HG03139 (cell line): ENCODE data around the gene SERPINC1.
"Not testable (repeated sequence)": the region's sequence is repeated elsewhere in the genome, so short reads cannot be mapped to it uniquely, and the experiment has no call there.

Experiments used
- ATAC-seq: cut with Tn5 transposase; IDR thresholded peaks from one replicate; pipeline ENCODE4 v1.9.1; 2021; ENCODE audit not compliant: unreplicated experiment

The SERPINC1 gene

GRCh38 chr1:173893611-173894010 lies 23.5 kb downstream of the SERPINC1 start:
- no peak for ATAC-seq

GRCh38 chr1:173889885-173890284 lies 27.2 kb downstream of the SERPINC1 start:
- no peak for ATAC-seq

GRCh38 chr1:173888749-173889148 lies 28.4 kb downstream of the SERPINC1 start:
- ATAC-seq: no peak

GRCh38 chr1:173887627-173888026 lies 29.5 kb downstream of the SERPINC1 start:
- no peak for ATAC-seq

- no peak for ATAC-seq
Observed at GRCh38 chr1:173886746-173887611, 30.1 kb downstream of the SERPINC1 start.

GRCh38 chr1:173884701-173885100 lies 32.4 kb downstream of the SERPINC1 start:
- no peak for ATAC-seq

DNA sequence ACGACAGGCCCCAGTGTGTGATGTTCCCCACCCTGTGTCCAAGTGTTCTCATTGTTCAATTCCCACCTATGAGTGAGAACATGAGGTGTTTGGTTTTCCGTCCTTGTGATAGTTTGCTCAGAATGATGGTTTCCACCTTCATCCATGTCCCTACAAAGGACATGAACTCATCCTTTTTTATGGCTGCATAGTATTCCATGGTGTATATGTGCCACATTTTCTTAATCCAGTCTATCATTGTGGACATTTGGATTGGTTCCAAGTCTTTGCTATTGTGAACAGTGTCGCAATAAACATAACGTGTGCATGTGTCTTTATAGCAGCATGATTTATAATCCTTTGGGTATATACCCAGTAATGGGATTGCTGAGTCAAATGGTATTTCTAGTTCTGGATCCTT lies 36.0 kb downstream of the SERPINC1 start:
- ATAC-seq: not testable (repeated sequence)

DNA sequence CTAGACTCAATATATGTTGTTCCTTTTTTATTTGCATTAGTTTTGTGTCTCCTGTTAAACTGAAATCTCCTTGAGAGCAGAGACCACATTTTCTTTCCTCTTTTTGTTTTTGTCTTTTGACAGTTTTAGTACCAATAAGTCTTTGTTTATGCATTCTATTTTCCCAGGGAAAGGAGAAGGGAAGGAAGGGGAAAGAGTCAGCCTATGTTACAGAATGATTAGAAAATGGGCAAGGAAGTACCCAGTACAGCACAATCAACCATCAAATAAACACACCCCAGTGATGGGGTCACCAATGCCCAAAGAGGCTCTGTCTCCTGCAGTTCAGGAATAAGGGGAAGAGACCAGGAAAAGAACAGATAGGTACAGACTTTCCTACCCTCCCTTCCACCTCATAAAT lies 38.9 kb downstream of the SERPINC1 start:
- no peak for ATAC-seq

DNA sequence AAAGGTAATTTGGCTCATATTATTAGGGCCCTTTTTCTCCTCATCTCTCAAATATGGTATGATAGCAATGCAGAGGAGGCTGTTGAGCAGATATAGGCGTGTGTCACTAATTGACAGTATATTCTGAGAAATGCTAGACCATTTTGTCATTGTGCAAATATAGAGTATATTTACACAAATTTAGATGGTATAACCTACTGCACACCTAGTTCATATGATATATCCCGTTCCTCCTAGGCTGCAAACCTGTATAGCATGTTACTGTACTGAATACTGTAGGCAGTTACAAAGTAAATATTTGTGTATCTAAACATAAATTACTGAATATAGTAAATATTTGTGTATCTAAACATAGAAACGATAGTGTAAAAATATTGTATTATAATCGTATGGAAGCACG lies 40.4 kb downstream of the SERPINC1 start:
- no peak for ATAC-seq

GRCh38 chr1:173871500-173871899 lies 45.6 kb downstream of the SERPINC1 start:
- no peak for ATAC-seq

DNA sequence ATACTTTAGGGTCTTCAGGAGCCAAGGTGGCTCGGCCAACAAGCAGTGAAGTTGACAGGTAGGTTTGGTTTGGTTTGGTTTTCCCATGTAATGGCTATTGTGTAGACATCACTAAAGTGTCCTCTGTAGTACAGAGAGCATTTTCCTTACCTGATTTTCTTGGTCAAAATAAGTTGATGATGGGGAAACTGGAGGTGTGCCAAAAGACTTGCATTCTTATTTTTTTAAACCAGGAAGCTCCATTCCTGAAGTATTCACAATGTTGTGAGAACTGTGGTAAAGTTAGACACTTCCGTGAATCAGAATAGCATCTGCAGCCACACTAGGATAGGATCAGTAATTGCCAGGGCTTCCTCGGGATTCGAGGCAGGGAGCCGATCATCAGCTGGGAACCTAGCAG lies 46.0 kb downstream of the SERPINC1 start:
- no peak for ATAC-seq

GRCh38 chr1:173870252-173871075 lies 46.7 kb downstream of the SERPINC1 start:
- no peak for ATAC-seq

GRCh38 chr1:173869021-173869359 lies 48.1 kb downstream of the SERPINC1 start:
- ATAC-seq: no peak

- peak; percentile 53 for ATAC-seq
Observed at GRCh38 chr1:173868266-173869020, 48.7 kb downstream of the SERPINC1 start, which contains the start of gene ZBTB37. ZBTB37 (plus strand) TSS chr1:173868380; CDS start chr1:173870226, 1,846 bp downstream.

DNA sequence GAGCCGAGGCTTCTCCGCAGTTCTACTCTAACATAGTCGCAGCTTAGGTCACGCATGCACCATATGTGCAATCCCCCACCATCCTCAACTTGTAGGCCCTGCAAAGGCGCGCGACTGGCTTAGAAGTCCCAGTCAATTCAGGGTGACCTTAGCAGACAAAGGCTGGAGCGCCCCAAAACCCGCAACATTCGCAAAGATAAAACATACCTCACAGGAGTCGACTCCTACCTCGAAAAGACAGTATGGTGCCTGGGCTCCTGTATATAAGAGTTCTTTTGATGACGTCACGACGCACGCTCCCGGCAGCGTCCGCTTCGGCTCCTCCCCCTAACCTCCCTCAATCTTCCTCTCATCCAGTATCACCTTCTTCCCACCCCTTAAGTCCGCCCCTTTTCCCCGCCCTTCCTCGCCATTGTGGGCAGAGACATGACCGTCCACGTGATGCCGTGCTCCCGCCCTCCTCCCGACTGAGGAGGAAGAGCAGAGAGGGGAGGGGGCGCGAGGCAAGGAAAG lies 49.3 kb downstream of the SERPINC1 start, which contains the start of gene GAS5:
Gene GAS5 (minus strand): TSS at position 237 of the 513 bp plus-strand sequence.
- peak; percentile 60 for ATAC-seq

GRCh38 chr1:173867141-173867752 lies 49.9 kb downstream of the SERPINC1 start:
- no peak for ATAC-seq

DNA sequence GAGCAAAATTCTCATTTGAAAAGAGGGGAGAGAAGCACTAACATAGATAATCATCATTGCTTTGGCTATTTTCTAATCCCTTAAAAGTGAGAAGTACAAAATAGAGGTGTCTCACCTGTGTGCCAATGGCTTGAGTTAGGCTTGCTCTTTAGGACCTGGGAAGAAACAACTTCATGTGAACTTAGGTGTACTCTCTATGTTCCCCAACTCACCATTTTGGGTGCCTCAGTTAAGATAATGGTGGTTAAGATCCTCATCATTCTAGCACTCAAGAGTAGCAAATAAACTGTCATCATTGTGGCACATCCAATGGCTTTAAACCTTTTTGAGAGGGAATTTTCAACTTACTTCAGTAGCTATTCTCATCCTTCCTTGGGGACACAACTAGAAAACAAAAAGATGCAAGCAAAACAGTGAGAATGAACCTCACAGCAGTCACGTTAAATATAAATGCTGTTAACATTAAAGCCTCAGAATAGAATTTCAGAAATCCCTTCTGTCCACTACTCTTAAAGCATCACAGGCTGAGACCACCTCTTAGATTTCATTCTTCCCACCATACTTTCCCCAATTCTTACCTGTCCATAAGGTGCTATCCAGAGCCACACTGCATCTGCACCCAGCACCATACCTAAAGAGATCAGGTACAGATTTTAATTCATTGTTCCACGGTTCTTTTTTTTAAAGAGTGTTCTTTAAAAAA lies 50.6 kb downstream of the SERPINC1 start:
- ATAC-seq: no peak

DNA sequence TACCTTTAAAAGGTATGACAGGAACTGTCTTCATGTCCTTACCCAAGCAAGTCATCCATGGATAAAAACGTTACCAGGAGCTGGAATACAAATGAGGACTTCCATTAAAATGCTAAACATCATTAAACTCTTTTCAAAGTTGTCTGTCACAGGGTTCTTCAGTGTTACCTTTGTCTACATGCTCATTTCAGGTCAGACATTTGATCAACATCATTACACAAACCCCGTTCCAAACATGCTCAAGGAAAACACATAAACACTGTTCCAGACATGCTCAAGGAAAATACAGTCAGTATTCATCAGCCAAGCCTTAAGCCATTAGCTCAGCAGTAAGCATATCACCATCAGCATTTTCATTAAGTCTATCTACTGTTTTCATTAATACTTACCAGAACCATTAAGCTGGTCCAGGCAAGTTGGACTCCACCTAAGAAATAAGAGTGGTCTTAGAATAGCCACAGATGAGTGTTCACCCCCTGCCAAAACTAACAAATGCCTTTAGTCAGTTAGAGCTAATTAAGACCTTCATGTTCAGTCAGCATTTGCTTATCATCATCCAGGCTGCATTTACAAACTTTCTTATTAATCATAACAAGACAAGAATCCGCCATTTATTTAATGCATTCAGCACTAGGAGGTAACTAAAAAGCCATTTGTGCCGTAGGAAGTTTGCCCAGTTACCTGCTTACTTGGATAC lies 51.5 kb downstream of the SERPINC1 start:
- ATAC-seq: no peak

GRCh38 chr1:173864179-173864867 lies 52.8 kb downstream of the SERPINC1 start:
- ATAC-seq: no peak
